Neural cell (in vitro differentiated cells): ENCODE measurements around the gene FGF12. TPM values are rescaled to one million over a fixed set of nuclear protein-coding genes. Genes with fewer than 3 reads are reported as not detected.

ENCODE experiments used
- H2AFZ ChIP-seq: fragments of 200-600, 300-800 bp; sonication (generic), shearing (Covaris generic); 2 replicates; pipeline ENCODE4 v1.6.0; 2014; ENCODE audit warnings: low read depth, mild to moderate bottlenecking, antibody characterized with exemption, low read length, moderate library complexity
- H3F3A ChIP-seq: fragments of 200-600 bp; shearing (Covaris generic); 2 replicates; pipeline ENCODE4 v1.6.1; 2016; ENCODE audit warnings: mild to moderate bottlenecking, moderate library complexity, mixed read lengths, antibody characterized with exemption, low read length; ENCODE audit not compliant: insufficient read depth, poor library complexity, severe bottlenecking
- H3K27ac ChIP-seq: fragments of 200-600, 300-800 bp; sonication (generic), shearing (Covaris generic); 2 replicates; pipeline ENCODE4 v1.5.1; 2014; ENCODE audit warnings: mild to moderate bottlenecking, low read length, moderate library complexity
- H3K27me3 ChIP-seq: fragments of 300-800, 200-600 bp; sonication (generic), shearing (Covaris generic); 2 replicates; pipeline ENCODE4 v1.6.0; 2014; ENCODE audit warnings: mild to moderate bottlenecking, low read depth, low read length, moderate library complexity; ENCODE audit not compliant: insufficient read depth
- H3K36me3 ChIP-seq: fragments of 300-800, 200-600 bp; sonication (generic), shearing (Covaris generic); 2 replicates; pipeline ENCODE4 v1.5.1; 2014; ENCODE audit warnings: mild to moderate bottlenecking, antibody characterized with exemption, low read length, moderate library complexity; ENCODE audit not compliant: insufficient read depth
- H3K4me2 ChIP-seq: fragments of 300-800, 200-600 bp; sonication (generic), shearing (Covaris generic); 2 replicates; pipeline ENCODE4 v1.6.0; 2014; ENCODE audit warnings: mild to moderate bottlenecking, low read length
- H3K4me3 ChIP-seq: fragments of 300-800, 200-600 bp; sonication (generic), shearing (Covaris generic); 2 replicates; pipeline ENCODE4 v1.5.1; 2014; ENCODE audit warnings: mild to moderate bottlenecking, low read length, moderate library complexity
- H3K79me2 ChIP-seq: fragments of 200-600 bp; shearing (Covaris generic); replicated peaks from 2 replicates; pipeline ENCODE4 v1.6.0; 2014; ENCODE audit warnings: mild to moderate bottlenecking, low read length, moderate library complexity; ENCODE audit not compliant: insufficient read depth
- H3K9ac ChIP-seq: fragments of 300-800, 200-600 bp; sonication (generic), shearing (Covaris generic); 2 replicates; pipeline ENCODE4 v1.6.1; 2016; ENCODE audit warnings: mild to moderate bottlenecking, low read length, mixed read lengths
- H3K9me2 ChIP-seq: fragments of 200-600 bp; shearing (Covaris generic); 2 replicates; pipeline ENCODE4 v1.6.1; 2016; ENCODE audit warnings: mild to moderate bottlenecking, low read length, mixed read lengths; ENCODE audit not compliant: insufficient read depth
- H3K9me3 ChIP-seq: fragments of 200-600, 300-800 bp; sonication (generic), shearing (Covaris generic); 2 replicates; pipeline ENCODE4 v1.6.1; 2016; ENCODE audit warnings: mild to moderate bottlenecking, mixed run types, low read length, moderate library complexity, mixed read lengths
- H4K20me1 ChIP-seq: fragments of 200-600 bp; shearing (Covaris generic); 2 replicates; pipeline ENCODE4 v1.6.1; 2016; ENCODE audit warnings: mild to moderate bottlenecking, mixed run types; ENCODE audit not compliant: insufficient read depth
- EP300 ChIP-seq: fragments of 450-650 bp; conservative IDR thresholded peaks from 2 replicates; pipeline ENCODE4 v1.6.1; 2014; ENCODE audit warnings: antibody characterized with exemption, mild to moderate bottlenecking, moderate library complexity; ENCODE audit not compliant: poor library complexity, severe bottlenecking
- EZH2 ChIP-seq: fragments of 200-600, 300-800 bp; shearing (Covaris generic), sonication (generic); IDR thresholded peaks from 2 replicates; pipeline ENCODE4 v1.6.1; 2014; ENCODE audit warnings: antibody characterized with exemption, low read length, borderline replicate concordance, mild to moderate bottlenecking; ENCODE audit not compliant: insufficient read depth, poor library complexity, severe bottlenecking
- MXI1 ChIP-seq: fragments of 450-650 bp; conservative IDR thresholded peaks from 2 replicates; pipeline ENCODE4 v1.6.1; 2014; ENCODE audit warnings: antibody characterized with exemption, mild to moderate bottlenecking; ENCODE audit not compliant: poor library complexity, severe bottlenecking
- POLR2AphosphoS5 ChIP-seq: IDR thresholded peaks from 2 replicates; pipeline ENCODE4 v1.6.1; 2012
- RAD21 ChIP-seq: fragments of 450-650 bp; conservative IDR thresholded peaks from 2 replicates; pipeline ENCODE4 v1.6.1; 2014; ENCODE audit warnings: antibody characterized with exemption, mild to moderate bottlenecking, moderate library complexity
- REST ChIP-seq: IDR thresholded peaks from 2 replicates; pipeline ENCODE4 v1.6.1; 2012; ENCODE audit warnings: borderline replicate concordance
- SMC3 ChIP-seq: fragments of 450-650 bp; conservative IDR thresholded peaks from 2 replicates; pipeline ENCODE4 v1.6.1; 2014; ENCODE audit warnings: antibody characterized with exemption, mild to moderate bottlenecking, moderate library complexity; ENCODE audit not compliant: poor library complexity
- TAF1 ChIP-seq: IDR thresholded peaks from 2 replicates; pipeline ENCODE4 v1.6.1; 2012; ENCODE audit warnings: low read depth
- polyA plus RNA-seq: library from polyadenylated mRNA; depleted of rRNA; stranded (reverse); fragments of >200 nt; gene quantifications from 2 replicates; pipeline ENCODE4 v1.2.3, GENCODE V29; 2014
- TF ChIP-seq, protein P1 (sequence below): fragments of 450-650 bp; IDR thresholded peaks from 2 replicates; pipeline ENCODE4 v1.5.1; 2014; ENCODE audit warnings: antibody characterized with exemption, mild to moderate bottlenecking, moderate library complexity; ENCODE audit not compliant: poor library complexity, severe bottlenecking

Gene FGF12
- polyA plus RNA-seq, 1 donor from 2014 or later: 4.8 TPM

- TF ChIP-seq POLR2AphosphoS5 (no peak), TAF1 (no peak), REST (no peak), SMC3 (no peak), MXI1 (no peak), EP300 (no peak), RAD21 (no peak), EZH2 (no peak)
- TF ChIP-seq, protein P1, sequence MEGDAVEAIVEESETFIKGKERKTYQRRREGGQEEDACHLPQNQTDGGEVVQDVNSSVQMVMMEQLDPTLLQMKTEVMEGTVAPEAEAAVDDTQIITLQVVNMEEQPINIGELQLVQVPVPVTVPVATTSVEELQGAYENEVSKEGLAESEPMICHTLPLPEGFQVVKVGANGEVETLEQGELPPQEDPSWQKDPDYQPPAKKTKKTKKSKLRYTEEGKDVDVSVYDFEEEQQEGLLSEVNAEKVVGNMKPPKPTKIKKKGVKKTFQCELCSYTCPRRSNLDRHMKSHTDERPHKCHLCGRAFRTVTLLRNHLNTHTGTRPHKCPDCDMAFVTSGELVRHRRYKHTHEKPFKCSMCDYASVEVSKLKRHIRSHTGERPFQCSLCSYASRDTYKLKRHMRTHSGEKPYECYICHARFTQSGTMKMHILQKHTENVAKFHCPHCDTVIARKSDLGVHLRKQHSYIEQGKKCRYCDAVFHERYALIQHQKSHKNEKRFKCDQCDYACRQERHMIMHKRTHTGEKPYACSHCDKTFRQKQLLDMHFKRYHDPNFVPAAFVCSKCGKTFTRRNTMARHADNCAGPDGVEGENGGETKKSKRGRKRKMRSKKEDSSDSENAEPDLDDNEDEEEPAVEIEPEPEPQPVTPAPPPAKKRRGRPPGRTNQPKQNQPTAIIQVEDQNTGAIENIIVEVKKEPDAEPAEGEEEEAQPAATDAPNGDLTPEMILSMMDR: no peak
- H3K9me3 ChIP-seq: no peaks in the 10 kb centered on the region
- H2AFZ ChIP-seq: no peak overlapping the region
- no peaks in the 10 kb centered on the region for H3F3A ChIP-seq
- H3K9ac ChIP-seq: no peak overlapping the region
- no peaks in the 10 kb centered on the region for H3K79me2 ChIP-seq
- no peaks in the 10 kb centered on the region for H3K36me3 ChIP-seq
- H3K4me2 ChIP-seq: no peak overlapping the region
- H3K4me3 ChIP-seq: no peak overlapping the region
- no peaks in the 10 kb centered on the region for H4K20me1 ChIP-seq
- H3K27ac ChIP-seq: no peak overlapping the region
- no peaks in the 10 kb centered on the region for H3K27me3 ChIP-seq
- H3K9me2 ChIP-seq: no peaks in the 10 kb centered on the region
These were observed 105.4 kb downstream of the FGF12 start for GRCh38 chr3:192621909-192622308.

- Histone ChIP-seq H3K9me2 (no peaks in the 10 kb centered on the region), H3K27me3 (no peaks in the 10 kb centered on the region), H3K4me3 (no peak overlapping the region)
These were observed 107.1 kb downstream of the FGF12 start for GRCh38 chr3:192620275-192620674.

More at GRCh38 chr3:192620275-192620674, 107.1 kb downstream of the FGF12 start:
- Histone ChIP-seq H3K9me3 (no peaks in the 10 kb centered on the region), H3K36me3 (no peaks in the 10 kb centered on the region), H3K27ac (no peak overlapping the region), H2AFZ (no peak overlapping the region), H3F3A (no peaks in the 10 kb centered on the region), H4K20me1 (no peaks in the 10 kb centered on the region), H3K79me2 (no peaks in the 10 kb centered on the region), H3K4me2 (no peak overlapping the region), H3K9ac (no peak overlapping the region)
- TF ChIP-seq EZH2 (no peak), POLR2AphosphoS5 (no peak), EP300 (no peak), TAF1 (no peak), SMC3 (no peak), REST (no peak), RAD21 (no peak), MXI1 (no peak)
- TF ChIP-seq, protein P1: no peak
